Head of caudate nucleus (tissue), 42 donors: ENCODE data around the gene FABP6.

Experiments used
- DNase-seq, 42 donors: peaks; one replicate each; pipeline versions ENCODE4 v3.0.0 to v3.0.0-alpha.2; 2020 to 2021; ENCODE audit warnings: mixed read lengths in 7 of 42
- intact Hi-C: fragments of 100-400 bp; cut with DNase I; formaldehyde crosslinking; loops from one replicate; pipeline ENCODE4 v1.15.0; 2022

Gene FABP6

GRCh38 chr5:160254706-160255105, 25.4 kb downstream of the FABP6 start:
- intact Hi-C loops = no loop called here
- DNase-seq = no peak

GRCh38 chr5:160259341-160259740, 30.0 kb downstream of the FABP6 start:
- peak in 1 of 42 donors; percentile 12 for DNase-seq
- intact Hi-C loops = no loop called here

- intact Hi-C loops = no loop called here
Measured at GRCh38 chr5:160260006-160260775, 30.9 kb downstream of the FABP6 start.

GRCh38 chr5:160260881-160261815, 31.8 kb downstream of the FABP6 start:
- DNase-seq = peak in 1 of 42 donors; percentile 12
- intact Hi-C loops = no loop called here

More at GRCh38 chr5:160260006-160260775, 30.9 kb downstream of the FABP6 start:
- no peak for DNase-seq

GRCh38 chr5:160262151-160263074, 33.1 kb downstream of the FABP6 start:
- no peak for DNase-seq
- intact Hi-C loops = no loop called here

GRCh38 chr5:160263326-160263855, 34.1 kb downstream of the FABP6 start:
- DNase-seq = no peak
- intact Hi-C loops = no loop called here

GRCh38 chr5:160266044-160266443, 36.7 kb downstream of the FABP6 start:
- intact Hi-C loops = no loop called here
- DNase-seq = no peak

- intact Hi-C loops = no loop called here
- no peak for DNase-seq
Measured at GRCh38 chr5:160266752-160267345, 37.5 kb downstream of the FABP6 start.

GRCh38 chr5:160268121-160268520, 38.8 kb downstream of the FABP6 start:
- intact Hi-C loops = no loop called here

GRCh38 chr5:160269017-160269416, 39.7 kb downstream of the FABP6 start:
- DNase-seq = peak in 41 of 42 donors; percentile 39 to 88 (median 62)
- intact Hi-C loops = no loop called here

More at GRCh38 chr5:160268121-160268520, 38.8 kb downstream of the FABP6 start:
- DNase-seq = no peak

GRCh38 chr5:160270704-160271103, 41.4 kb downstream of the FABP6 start:
- no peak for DNase-seq
- intact Hi-C loops = no loop called here

- DNase-seq = no peak
- intact Hi-C loops = no loop called here
Measured at GRCh38 chr5:160271396-160271795, 42.1 kb downstream of the FABP6 start.

- no peak for DNase-seq
Measured at GRCh38 chr5:160271836-160272235, 42.5 kb downstream of the FABP6 start.

GRCh38 chr5:160272264-160272663, 43.0 kb downstream of the FABP6 start:
- intact Hi-C loops = no loop called here
- no peak for DNase-seq

More at GRCh38 chr5:160271836-160272235, 42.5 kb downstream of the FABP6 start:
- intact Hi-C loops = no loop called here

- DNase-seq = no peak
- intact Hi-C loops = no loop called here
Measured at GRCh38 chr5:160272889-160273288, 43.6 kb downstream of the FABP6 start.

- DNase-seq = no peak
- intact Hi-C loops = no loop called here
Measured at GRCh38 chr5:160274483-160274931, 45.2 kb downstream of the FABP6 start.

- intact Hi-C loops = no loop called here
Measured at GRCh38 chr5:160278343-160278742, 49.0 kb downstream of the FABP6 start.

GRCh38 chr5:160280384-160281095, 51.2 kb downstream of the FABP6 start:
- no peak for DNase-seq
- intact Hi-C loops = no loop called here

More at GRCh38 chr5:160278343-160278742, 49.0 kb downstream of the FABP6 start:
- no peak for DNase-seq
